GM21447 (cell line): ENCODE measurements around the gene FAM124A.

Source experiments
- ATAC-seq: cut with Tn5 transposase; IDR thresholded peaks from one replicate; pipeline ENCODE4 v1.9.1; 2021; ENCODE audit not compliant: unreplicated experiment

The FAM124A gene

DNA sequence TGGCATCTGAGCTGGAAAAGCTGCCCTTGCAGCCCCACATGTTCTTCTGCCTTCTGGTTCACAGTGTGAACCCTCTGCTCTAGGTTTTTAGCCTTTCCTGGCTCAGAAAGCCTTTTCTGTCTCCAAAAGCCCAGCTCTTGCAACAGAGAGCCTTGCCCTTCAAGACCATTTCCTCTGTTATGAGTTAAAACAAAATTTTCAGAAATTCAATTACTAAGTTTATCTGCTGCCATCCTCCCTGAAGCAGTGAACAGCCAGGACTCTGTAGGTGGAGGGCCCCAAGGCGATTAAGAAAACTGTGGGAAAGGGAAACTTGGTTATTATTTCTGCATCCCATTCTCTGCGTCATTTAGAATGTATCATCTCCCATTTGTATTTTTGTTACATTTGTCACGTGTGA is 18.8 kb downstream of the FAM124A start:
- no peak for ATAC-seq

DNA sequence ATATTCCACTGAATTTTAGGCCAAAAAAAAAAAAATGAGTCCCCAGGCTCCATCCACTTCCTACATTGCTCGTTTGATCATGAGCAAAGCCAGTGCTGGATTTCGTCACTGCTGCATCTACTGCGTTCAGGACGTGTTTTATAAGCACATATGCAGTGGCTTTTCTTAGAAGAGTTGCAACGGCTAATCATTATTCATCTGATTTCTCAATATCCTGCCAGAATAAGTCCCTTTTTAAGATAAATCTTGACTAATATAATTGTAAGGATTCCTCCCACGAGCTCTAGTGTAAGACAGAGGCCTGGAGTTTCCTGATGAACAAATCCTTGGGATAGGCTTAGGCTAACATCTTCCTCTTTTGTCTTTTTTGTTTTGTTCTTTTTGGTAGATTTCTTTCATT is 19.5 kb downstream of the FAM124A start:
- no peak for ATAC-seq

GRCh38 chr13:51243227-51243626 is 21.0 kb downstream of the FAM124A start:
- no peak for ATAC-seq

- ATAC-seq, result no peak
Observed at GRCh38 chr13:51243832-51244231, 21.6 kb downstream of the FAM124A start.

DNA sequence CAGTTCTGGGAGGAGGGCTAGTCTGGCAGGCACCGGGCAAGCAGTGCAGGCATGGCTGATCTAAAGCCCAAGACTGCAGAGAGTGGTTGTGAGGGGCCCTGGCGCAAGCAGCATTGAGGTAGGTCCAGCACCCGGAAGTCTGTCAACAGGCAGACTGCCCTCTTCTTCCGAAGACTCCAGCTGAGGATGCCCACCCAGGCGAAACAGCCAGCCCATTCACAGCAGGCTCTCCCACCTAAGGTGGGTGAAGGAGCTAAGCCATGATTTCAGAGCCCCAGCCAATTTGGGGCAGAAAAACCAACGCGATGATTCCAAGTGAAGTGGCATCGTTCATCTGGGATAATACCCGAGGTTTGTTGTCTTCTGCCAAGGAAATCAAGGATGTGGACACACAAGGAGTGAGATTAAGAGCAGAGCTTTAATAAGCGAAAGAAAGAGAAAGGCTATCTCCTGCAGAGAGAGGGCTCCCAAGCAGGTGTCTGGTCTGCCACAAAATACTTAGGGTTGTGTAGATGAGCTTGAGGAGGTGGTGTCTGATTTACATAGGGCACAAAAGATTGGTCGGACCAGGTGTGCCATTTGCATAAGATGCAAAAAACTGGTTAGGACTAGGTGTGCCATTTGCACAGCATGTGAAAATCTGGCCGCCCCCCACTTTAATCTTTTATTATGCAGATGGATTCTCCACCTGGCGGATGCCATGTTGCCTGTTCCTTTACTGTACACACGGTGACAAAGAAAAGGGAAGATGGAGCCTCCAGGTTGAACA is 22.6 kb downstream of the FAM124A start:
- no peak for ATAC-seq

GRCh38 chr13:51245583-51245982 is 23.4 kb downstream of the FAM124A start:
- no peak for ATAC-seq

DNA sequence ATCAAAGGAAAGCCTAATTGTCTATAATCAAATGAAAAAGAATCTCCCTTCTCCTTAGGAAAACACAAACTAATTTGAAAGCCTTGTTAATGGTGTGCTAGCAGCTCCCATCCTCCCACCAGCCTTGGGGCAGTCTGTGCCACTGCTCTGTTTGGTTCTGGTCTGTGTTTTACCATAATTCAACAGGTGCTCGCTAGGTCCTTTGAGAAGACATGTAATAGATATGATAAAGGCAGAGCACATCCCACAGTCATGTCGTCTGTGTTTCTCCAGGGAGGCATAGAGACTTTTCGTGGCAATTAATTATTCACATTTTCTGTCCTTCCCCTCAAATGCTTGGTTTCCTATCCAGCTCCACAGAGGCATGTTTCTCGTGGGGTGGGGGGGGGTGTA is 23.8 kb downstream of the FAM124A start:
- no peak for ATAC-seq

- no peak for ATAC-seq
Observed at GRCh38 chr13:51246418-51247277, 24.4 kb downstream of the FAM124A start.

DNA sequence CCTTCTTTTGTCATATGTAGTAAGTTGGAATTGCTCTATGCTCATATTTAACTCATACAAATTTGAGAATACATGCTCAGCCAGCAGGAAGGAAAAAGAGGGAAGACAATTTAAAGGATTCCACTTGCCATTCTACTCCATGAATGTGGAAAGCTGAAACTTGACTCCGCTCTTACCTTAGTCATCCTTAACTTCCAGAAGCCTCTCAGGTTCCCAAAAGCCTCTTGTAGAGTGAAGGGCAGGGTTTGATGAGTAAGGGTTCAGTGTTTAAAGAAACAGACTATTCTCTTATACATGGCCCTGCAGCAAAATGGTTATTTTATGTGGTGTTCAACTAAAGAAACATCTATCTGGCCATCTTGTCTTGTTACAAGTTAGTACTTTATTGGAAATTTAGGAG is 27.1 kb downstream of the FAM124A start:
- ATAC-seq, result no peak

GRCh38 chr13:51249770-51250741 is 27.9 kb downstream of the FAM124A start:
- ATAC-seq, result no peak

- ATAC-seq, result no peak
Observed at GRCh38 chr13:51251480-51251879, 29.3 kb downstream of the FAM124A start.

DNA sequence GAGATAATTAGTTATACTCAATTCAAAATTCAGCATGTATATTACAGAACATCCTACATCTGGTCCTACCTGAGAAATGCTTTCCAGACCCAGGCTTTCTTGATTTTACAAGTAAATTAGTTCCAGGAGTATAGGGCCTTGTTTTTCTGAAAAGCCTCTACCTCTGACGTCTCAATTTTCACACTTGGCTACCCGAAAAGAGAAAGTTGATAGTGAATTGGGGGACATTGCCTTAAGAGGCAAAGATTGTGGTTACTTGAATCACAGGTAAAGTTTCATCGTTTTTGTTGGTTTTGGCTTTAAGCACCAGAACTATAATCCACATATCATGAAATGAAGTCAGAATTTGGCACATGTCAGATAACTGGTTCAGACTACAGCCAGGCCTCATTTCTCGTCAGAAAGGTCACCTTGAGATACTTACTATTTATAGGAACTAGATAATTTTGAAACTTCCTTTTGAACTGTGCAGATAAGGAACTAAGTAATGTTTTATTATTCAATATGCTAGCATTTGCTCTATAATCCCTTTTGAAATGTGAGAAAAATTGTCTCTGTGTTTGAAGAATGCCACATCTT is 30.8 kb downstream of the FAM124A start:
- no peak for ATAC-seq

DNA sequence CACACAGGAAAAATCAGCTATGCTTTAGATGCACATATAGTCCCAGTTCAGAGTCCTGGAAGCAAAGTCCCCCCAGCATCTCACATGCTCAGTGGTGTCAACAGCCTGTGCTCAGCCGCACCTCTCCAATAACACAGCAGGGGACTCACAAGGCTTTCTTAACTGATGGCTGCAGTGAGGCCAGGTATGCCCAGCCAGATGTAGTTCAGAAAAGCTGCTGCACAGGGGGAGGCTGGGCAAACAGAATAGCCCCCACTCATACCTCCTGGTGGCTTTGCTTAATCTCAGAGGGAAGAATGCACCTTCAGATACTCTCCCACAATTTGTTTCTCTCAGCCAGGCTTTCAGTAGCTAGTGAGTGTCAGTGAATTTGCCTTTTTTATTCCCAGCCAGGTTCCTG is 33.4 kb downstream of the FAM124A start:
- ATAC-seq, result no peak

GRCh38 chr13:51257187-51257586 is 35.0 kb downstream of the FAM124A start:
- no peak for ATAC-seq

DNA sequence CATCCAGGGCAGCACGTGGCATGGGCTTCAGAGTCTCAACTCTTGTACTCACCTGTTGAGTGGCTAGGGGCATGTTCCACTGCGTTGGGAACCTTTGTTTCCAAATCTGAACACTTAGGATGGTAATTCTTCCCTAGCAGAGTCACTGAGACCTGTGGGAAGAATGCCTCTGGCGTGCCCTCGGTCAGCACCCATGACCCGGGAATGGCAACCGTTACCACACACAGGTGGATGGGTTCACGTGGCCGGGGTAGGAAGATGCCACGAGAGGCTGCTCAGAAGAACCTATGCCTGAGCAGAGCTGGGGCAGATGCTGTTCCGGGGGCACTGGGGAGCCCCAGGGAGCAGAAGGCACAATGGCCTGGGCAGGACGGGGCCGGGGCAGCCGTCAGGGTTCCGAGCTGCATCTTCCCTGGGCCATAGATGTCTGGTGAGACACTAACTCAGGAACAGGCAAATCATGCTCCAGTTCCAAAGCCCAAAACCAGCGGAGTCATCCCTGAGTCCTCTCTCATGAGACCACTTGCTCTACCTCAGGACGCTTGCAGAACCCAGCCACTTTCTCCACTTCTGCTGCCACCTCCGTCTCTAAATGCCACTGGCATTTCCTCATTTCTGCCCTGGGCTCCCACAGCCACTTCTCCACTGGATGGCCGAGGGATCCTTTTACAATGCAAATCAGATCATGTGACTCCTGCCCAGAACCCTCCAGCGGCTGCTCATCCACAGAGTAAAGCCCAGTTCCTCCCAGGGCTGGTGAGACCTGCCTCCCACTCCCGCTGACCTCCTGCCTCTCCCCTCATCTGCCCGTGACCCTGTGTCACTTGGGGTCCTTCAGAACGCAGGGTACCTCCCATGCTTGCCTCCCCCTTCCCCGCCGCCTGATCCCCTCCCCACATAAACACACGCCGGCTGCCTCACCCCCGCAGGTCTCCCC is 36.7 kb downstream of the FAM124A start:
- ATAC-seq, result no peak

GRCh38 chr13:51260154-51260553 is 38.0 kb downstream of the FAM124A start:
- no peak for ATAC-seq

DNA sequence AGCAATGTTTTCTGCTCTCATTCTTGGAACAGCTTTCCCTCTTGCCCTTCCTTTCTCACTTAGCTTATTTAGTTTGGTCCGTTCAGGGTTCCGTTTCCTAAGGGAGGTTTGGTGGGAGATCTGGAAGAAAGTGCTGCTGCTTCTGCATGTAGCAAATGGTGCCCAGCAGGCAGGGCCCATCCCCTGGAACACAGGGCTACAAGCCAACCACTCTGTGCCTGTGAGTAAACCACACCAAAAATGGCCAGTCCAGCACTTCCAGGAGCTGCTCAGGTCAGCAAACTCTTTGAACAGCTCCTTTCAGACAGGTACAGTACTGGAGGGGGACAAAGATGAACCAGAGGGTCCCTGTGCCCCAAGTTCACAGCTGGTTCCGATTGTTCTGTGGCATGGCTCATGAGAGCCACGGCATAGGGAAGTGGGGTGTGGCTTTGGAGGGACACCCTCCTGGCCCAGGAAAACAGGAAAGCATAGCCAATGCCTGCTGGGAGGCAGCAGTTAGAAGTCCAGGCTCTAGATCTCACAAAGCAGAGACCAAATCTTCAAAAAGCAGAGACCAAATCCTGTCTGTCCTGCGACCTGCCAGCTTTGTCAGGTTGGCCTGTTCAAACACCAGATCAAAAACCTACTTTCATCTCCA is 39.5 kb downstream of the FAM124A start:
- ATAC-seq, result no peak

DNA sequence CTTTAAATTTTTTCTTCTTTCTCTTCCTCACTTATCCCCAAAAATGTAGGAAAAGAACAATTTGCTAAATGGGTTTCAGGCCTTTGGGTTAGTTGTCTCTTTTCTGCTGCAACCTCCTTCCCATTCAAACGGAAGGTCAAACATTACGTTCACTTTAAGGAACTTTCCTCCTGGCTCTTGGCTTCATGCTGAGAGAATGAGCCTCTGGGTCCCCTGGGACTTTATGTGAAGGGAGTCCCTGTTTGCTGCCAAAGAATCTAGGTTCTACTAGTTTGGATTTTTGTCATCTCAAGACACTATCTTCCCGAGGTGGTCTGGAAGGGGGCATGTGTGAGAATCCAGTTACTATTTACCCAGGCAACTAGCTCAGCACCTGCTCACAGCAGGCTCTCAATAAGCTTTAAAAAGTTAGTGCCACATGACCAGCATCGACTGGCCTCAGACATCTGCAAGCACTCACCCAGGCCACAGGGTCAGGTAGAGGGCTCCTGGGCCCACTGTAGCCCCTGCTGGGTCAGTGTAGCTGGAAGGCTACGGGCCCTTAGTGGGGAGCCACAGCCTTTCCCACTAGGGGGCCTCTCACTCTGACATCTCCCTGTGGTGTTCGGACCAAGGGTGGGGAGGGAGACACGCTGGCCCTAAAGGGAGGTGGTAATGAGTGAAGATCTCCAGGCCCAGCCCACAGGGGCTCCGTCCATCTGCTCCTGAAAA is 40.5 kb downstream of the FAM124A start:
- no peak for ATAC-seq

DNA sequence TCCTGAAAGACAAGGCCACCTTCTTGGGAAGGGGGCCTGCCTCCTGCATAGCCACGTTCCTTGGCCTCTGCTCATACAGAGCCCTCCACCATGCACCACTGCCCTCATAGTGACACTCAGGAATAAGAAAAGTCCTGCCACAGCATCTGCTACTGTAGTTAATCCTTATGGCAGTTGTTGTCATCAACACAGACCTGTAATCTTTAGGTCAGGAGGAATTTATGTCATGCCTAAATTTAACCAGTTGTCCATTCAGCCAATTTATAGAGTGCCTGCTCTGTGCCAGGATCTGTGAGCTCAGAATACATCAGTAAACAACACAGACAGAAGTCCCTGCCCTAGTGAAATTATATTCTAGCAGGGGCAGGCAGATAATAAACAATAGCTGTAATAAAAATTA is 44.4 kb downstream of the FAM124A start:
- no peak for ATAC-seq
